Esophagus muscularis mucosa (tissue), 4 donors: ENCODE results near the gene GNS.

ENCODE experiments used
- CTCF ChIP-seq, 3 experiments: fragments of 200-600 bp in 2 of 3; fragments of 450-650 bp in 1 of 3; sonication (generic) in 2 of 3; IDR thresholded peaks; one replicate each; pipeline ENCODE4 v1.5.1; 2017 to 2019; ENCODE audit warnings: antibody characterized with exemption in 3 of 3, mild to moderate bottlenecking in 2 of 3, moderate library complexity in 1 of 3
- EP300 ChIP-seq: sonication (generic); formaldehyde crosslinking; IDR thresholded peaks from one replicate; pipeline ENCODE4 v1.6.1; 2017; ENCODE audit warnings: antibody characterized with exemption
- POLR2A ChIP-seq: fragments of 450-650 bp; IDR thresholded peaks from one replicate; pipeline ENCODE4 v1.6.1; 2017; ENCODE audit warnings: antibody characterized with exemption, moderate library complexity, mild to moderate bottlenecking, low read depth

- TF ChIP-seq CTCF (IDR thresholded peaks at IDR 0.05) (no peak), EP300 (no peak), POLR2A (no peak)
These were observed 16.0 kb downstream of the GNS start for GRCh38 chr12:64743206-64743605.
